HepG2 (cell line): ENCODE data around the gene RPL11. TPM values are rescaled to one million over a fixed set of nuclear protein-coding genes. Genes with fewer than 3 reads are reported as not detected.
A peak's percentile ranks its signal among the peaks of the same experiment; 100 is the strongest.

Source experiments
- AKNA ChIP-seq: sonication (generic); formaldehyde crosslinking; IDR thresholded peaks from 2 replicates; pipeline ENCODE4 v1.4.0; 2020; ENCODE audit warnings: missing genetic modification reagents, borderline replicate concordance
- CEBPZ ChIP-seq: IDR thresholded peaks from 2 replicates; pipeline ENCODE4 v1.6.1; 2012; ENCODE audit warnings: low read length, improper control_type of control experiment
- HCFC1 ChIP-seq: fragments of 150-350 bp; IDR thresholded peaks from 2 replicates; pipeline ENCODE4 v1.6.1; 2014; ENCODE audit warnings: low read depth, low read length
- MXI1 ChIP-seq: IDR thresholded peaks from 3 replicates; pipeline ENCODE4 v1.6.1; 2012; ENCODE audit warnings: low read depth, low read length, inconsistent platforms, borderline replicate concordance
- POLR2AphosphoS2 ChIP-seq: IDR thresholded peaks from 2 replicates; pipeline ENCODE4 v1.6.1; 2011; ENCODE audit warnings: low read depth, low read length, improper control_type of control experiment
- RBFOX2 ChIP-seq: fragments of 200-400 bp; formaldehyde crosslinking; IDR thresholded peaks from 2 replicates; pipeline ENCODE4 v1.6.1; 2017; ENCODE audit warnings: low read depth, mild to moderate bottlenecking, low read length
- RFX5 ChIP-seq: IDR thresholded peaks from 2 replicates; pipeline ENCODE4 v1.6.1; 2011; ENCODE audit warnings: low read depth, low read length, improper control_type of control experiment
- SCMH1 ChIP-seq: sonication (generic); formaldehyde crosslinking; IDR thresholded peaks from 2 replicates; pipeline ENCODE4 v1.9.0; 2021; ENCODE audit warnings: missing genetic modification reagents, mild to moderate bottlenecking, borderline replicate concordance
- STAG1 ChIP-seq: sonication (generic); formaldehyde crosslinking; IDR thresholded peaks from 2 replicates; pipeline ENCODE4 v1.4.0; 2020; ENCODE audit warnings: missing genetic modification reagents
- YY1 ChIP-seq: IDR thresholded peaks from 2 replicates; pipeline ENCODE4 v1.6.1; 2011; ENCODE audit warnings: low read length, low read depth, moderate library complexity, mild to moderate bottlenecking; ENCODE audit not compliant: insufficient read depth, insufficient replicate concordance
- ZFYVE20 ChIP-seq: sonication (generic); formaldehyde crosslinking; IDR thresholded peaks from 2 replicates; pipeline ENCODE4 v1.8.0; 2023; ENCODE audit warnings: low read depth, mild to moderate bottlenecking, moderate library complexity, missing genetic modification reagents, borderline replicate concordance
- ZNF552 ChIP-seq: sonication (generic); formaldehyde crosslinking; IDR thresholded peaks from 2 replicates; pipeline ENCODE4 v1.9.0; 2022; ENCODE audit warnings: missing genetic modification reagents, mild to moderate bottlenecking, borderline replicate concordance
- ZNF775 ChIP-seq: sonication (generic); formaldehyde crosslinking; IDR thresholded peaks from 2 replicates; pipeline ENCODE4 v1.4.0; 2020; ENCODE audit warnings: missing genetic modification reagents, mild to moderate bottlenecking, moderate library complexity, borderline replicate concordance
- polyA plus RNA-seq, 8 experiments: library from polyadenylated mRNA; depleted of rRNA in 3 of 8; stranded (reverse) in 7 of 8; unstranded in 1 of 8; fragments of >200 nt; fragmentation: Illumina TruSeq in 4 of 8; extraction: Trizol in 4 of 8; gene quantifications; 2 replicates each; pipeline versions ENCODE4 v1.2.1 to v1.2.3, GENCODE V29; 2011 to 2016; ENCODE audit warnings: low read depth in 4 of 8, missing spikeins in 1 of 8, mixed read lengths in 1 of 8; ENCODE audit not compliant: insufficient read depth in 1 of 8
- total RNA-seq, 5 experiments: library from RNA; depleted of rRNA; stranded (reverse); fragments of >200 nt; fragmentation: Illumina TruSeq; extraction: Trizol; gene quantifications; 2 replicates each; pipeline ENCODE4 v1.2.3, GENCODE V29; 2016; ENCODE audit warnings: low read depth in 1 of 5
- TF ChIP-seq, protein P1 (sequence below): sonication (generic); IDR thresholded peaks from 2 replicates; pipeline ENCODE4 v1.6.1; 2016; ENCODE audit warnings: low read depth, borderline replicate concordance
- TF ChIP-seq, protein P2 (sequence below): fragments of 450-650 bp; IDR thresholded peaks from 2 replicates; pipeline ENCODE4 v1.6.1; 2016
- TF ChIP-seq, protein P3 (sequence below): sonication (generic); formaldehyde crosslinking; IDR thresholded peaks from 2 replicates; pipeline ENCODE4 v1.8.1; 2023; ENCODE audit warnings: mild to moderate bottlenecking, moderate library complexity, missing genetic modification reagents

RPL11 gene
- total and polyA plus RNA-seq, 2 of the 13 experiments (the other 11 are each of a cell fraction or from before 2014, with no cell fraction given): 1,682 to 2,010 TPM

- TF ChIP-seq ZNF775 (CRISPR knock-in tag): no peak
- TF ChIP-seq, protein P1, sequence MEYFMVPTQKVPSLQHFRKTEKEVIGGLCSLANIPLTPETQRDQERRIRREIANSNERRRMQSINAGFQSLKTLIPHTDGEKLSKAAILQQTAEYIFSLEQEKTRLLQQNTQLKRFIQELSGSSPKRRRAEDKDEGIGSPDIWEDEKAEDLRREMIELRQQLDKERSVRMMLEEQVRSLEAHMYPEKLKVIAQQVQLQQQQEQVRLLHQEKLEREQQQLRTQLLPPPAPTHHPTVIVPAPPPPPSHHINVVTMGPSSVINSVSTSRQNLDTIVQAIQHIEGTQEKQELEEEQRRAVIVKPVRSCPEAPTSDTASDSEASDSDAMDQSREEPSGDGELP: no peak
- no peak for TF ChIP-seq MXI1
- TF ChIP-seq, protein P2, sequence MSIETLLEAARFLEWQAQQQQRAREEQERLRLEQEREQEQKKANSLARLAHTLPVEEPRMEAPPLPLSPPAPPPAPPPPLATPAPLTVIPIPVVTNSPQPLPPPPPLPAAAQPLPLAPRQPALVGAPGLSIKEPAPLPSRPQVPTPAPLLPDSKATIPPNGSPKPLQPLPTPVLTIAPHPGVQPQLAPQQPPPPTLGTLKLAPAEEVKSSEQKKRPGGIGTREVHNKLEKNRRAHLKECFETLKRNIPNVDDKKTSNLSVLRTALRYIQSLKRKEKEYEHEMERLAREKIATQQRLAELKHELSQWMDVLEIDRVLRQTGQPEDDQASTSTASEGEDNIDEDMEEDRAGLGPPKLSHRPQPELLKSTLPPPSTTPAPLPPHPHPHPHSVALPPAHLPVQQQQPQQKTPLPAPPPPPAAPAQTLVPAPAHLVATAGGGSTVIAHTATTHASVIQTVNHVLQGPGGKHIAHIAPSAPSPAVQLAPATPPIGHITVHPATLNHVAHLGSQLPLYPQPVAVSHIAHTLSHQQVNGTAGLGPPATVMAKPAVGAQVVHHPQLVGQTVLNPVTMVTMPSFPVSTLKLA: no peak
- TF ChIP-seq POLR2AphosphoS2: no peak
- TF ChIP-seq YY1: no peak
- TF ChIP-seq, protein P3, sequence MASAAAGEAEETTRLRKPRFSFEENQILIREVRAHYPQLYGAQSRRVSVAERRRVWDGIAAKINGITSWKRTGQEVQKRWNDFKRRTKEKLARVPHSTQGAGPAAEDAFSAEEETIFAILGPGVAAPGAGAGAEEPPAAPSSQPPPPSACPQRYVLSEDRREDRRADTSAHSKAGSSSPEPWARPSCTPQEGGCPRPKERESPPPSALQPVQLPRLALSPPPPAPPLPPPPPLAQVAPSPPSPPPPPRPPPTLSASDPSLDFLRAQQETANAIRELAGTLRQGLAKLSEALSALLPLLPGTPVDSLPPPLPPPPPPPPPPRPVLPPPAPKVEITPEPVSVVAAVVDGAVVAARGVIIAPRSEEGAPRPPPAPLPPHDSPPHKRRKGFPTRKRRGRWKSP (CRISPR knock-in tag): peak; percentile 51; the same call in 1 of the 2 replicates
- TF ChIP-seq STAG1 (CRISPR knock-in tag): peak; percentile 30
- TF ChIP-seq ZFYVE20 (CRISPR knock-in tag): 0 out of 2 replicates have a peak, but pooled peaks have one; percentile 38
- no peak for TF ChIP-seq RFX5
- 0 out of 2 replicates have a peak, but pooled peaks have one; percentile 76 for TF ChIP-seq AKNA (CRISPR knock-in tag)
- no peak for TF ChIP-seq CEBPZ
- TF ChIP-seq SCMH1 (CRISPR knock-in tag): no peak
- TF ChIP-seq ZNF552 (CRISPR knock-in tag): 0 out of 2 replicates have a peak, but pooled peaks have one; percentile 56
- no peak for TF ChIP-seq RBFOX2
- no peak for TF ChIP-seq HCFC1
Observed at GRCh38 chr1:23673086-23673813, 18.4 kb upstream of the RPL11 start (continued).
